Endothelial cell (in vitro differentiated cells): ENCODE data around the gene MITF. TPM values are rescaled to one million over a fixed set of nuclear protein-coding genes. Genes with fewer than 3 reads are reported as not detected.

Experiments
- DNase-seq: peaks from one replicate; pipeline ENCODE4 v3.0.0; 2021; ENCODE audit warnings: low spot score
- H3K27ac Mint-ChIP-seq: one replicate; pipeline ENCODE4 v1.8.0; 2021; ENCODE audit warnings: mixed read lengths, inconsistent platforms; ENCODE audit not compliant: unreplicated experiment
- H3K27me3 Mint-ChIP-seq: one replicate; pipeline ENCODE4 v1.8.0; 2021; ENCODE audit warnings: mild to moderate bottlenecking, moderate library complexity, mixed read lengths, inconsistent platforms; ENCODE audit not compliant: unreplicated experiment
- H3K36me3 Mint-ChIP-seq: one replicate; pipeline ENCODE4 v1.8.0; 2021; ENCODE audit warnings: mild to moderate bottlenecking, low read depth, mixed read lengths, inconsistent platforms; ENCODE audit not compliant: unreplicated experiment
- H3K4me1 Mint-ChIP-seq: one replicate; pipeline ENCODE4 v1.8.0; 2021; ENCODE audit warnings: mild to moderate bottlenecking, mixed read lengths, inconsistent platforms; ENCODE audit not compliant: unreplicated experiment
- H3K4me3 Mint-ChIP-seq: one replicate; pipeline ENCODE4 v1.8.0; 2021; ENCODE audit warnings: mild to moderate bottlenecking, mixed read lengths, inconsistent platforms; ENCODE audit not compliant: unreplicated experiment
- H3K9me3 Mint-ChIP-seq: one replicate; pipeline ENCODE4 v1.8.0; 2021; ENCODE audit warnings: mixed read lengths, inconsistent platforms; ENCODE audit not compliant: unreplicated experiment
- total RNA-seq: library from RNA; stranded (reverse); fragmentation: NEBNext Ultra II Directional; extraction: Animal tissue kit (Norgen Biotek cat#: 25700); gene quantifications from one replicate; pipeline ENCODE4 v1.2.1, GENCODE V29; 2021; ENCODE audit not compliant: unreplicated experiment
- TF ChIP-seq, protein P1 (sequence below): fragments of 200-600 bp; sonication (generic); IDR thresholded peaks from one replicate; pipeline ENCODE4 v1.5.0; 2021; ENCODE audit warnings: antibody characterized with exemption; ENCODE audit not compliant: unreplicated experiment

MITF gene
- total RNA-seq, 1 donor from 2014 or later: 1.7 TPM

DNA sequence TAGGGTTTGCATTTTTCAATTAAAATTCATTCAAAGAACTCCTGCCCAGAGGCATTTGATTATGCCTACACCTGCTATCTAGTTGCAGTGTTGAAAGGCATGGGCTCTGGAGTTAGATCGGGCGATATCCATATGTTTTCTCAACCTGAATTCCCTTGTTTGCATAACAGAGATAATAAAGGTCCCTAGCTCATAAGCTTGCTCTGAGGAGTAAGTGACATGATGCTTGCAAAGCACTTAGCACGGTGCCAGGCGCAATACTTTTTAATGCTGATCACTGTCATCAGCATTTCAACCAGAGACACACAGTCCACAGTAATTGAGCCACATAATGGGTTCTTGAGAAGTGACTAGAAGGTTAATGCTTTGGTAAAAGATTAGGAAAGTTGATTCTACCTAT is 154.0 kb downstream of the MITF start:
- TF ChIP-seq, protein P1, sequence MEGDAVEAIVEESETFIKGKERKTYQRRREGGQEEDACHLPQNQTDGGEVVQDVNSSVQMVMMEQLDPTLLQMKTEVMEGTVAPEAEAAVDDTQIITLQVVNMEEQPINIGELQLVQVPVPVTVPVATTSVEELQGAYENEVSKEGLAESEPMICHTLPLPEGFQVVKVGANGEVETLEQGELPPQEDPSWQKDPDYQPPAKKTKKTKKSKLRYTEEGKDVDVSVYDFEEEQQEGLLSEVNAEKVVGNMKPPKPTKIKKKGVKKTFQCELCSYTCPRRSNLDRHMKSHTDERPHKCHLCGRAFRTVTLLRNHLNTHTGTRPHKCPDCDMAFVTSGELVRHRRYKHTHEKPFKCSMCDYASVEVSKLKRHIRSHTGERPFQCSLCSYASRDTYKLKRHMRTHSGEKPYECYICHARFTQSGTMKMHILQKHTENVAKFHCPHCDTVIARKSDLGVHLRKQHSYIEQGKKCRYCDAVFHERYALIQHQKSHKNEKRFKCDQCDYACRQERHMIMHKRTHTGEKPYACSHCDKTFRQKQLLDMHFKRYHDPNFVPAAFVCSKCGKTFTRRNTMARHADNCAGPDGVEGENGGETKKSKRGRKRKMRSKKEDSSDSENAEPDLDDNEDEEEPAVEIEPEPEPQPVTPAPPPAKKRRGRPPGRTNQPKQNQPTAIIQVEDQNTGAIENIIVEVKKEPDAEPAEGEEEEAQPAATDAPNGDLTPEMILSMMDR: no peak
- no peak overlapping the region for H3K27ac Mint-ChIP-seq
- H3K4me3 Mint-ChIP-seq: no peak overlapping the region
- H3K27me3 Mint-ChIP-seq: no peaks in the 10 kb centered on the region
- no peaks in the 10 kb centered on the region for H3K9me3 Mint-ChIP-seq
- H3K4me1 Mint-ChIP-seq: no peaks in the 10 kb centered on the region
- DNase-seq: no peak
- H3K36me3 Mint-ChIP-seq: no peaks in the 10 kb centered on the region

DNA sequence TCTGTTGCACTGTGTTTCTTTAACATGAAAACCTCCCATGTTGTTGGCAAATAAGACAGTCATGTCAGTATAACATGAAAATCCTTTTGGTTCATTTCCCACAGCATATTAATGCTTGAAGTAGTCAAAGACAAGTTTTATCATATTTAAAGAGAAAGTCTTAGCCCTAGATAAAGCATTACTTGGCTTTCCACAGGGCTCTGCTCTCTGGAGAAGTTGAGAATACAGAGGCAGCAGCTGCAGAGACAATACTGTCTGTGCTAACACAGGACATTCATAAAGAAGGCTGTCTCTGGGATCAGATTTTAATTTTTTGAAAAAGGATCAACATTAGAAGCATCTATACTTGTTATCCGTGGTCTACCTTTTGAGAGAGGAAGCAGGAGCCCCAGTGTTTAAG is 156.8 kb downstream of the MITF start:
- no peaks in the 10 kb centered on the region for H3K36me3 Mint-ChIP-seq
- H3K27ac Mint-ChIP-seq: no peak overlapping the region
- H3K4me3 Mint-ChIP-seq: no peak overlapping the region
- DNase-seq: no peak
- H3K4me1 Mint-ChIP-seq: no peaks in the 10 kb centered on the region
- TF ChIP-seq, protein P1: no peak
- no peaks in the 10 kb centered on the region for H3K9me3 Mint-ChIP-seq
- no peaks in the 10 kb centered on the region for H3K27me3 Mint-ChIP-seq

DNA sequence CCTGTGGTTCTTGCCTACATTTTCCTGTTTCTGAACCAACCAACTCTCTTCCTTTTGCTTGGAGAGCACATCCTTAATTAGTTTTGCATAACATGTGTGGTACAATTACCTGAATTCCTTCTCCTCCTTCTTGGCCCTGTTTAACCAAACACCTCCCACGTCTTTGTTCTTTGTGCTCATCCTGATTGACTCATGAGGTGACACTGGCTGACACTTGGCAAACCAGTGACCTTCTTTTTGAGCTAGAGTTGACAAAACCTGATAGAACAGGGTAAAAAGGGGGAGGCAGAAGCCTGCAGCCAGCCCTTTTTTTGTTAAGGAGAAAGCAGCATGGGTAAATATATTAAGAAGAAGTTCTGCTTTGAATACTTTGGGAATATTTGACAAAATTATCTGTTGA is 161.1 kb downstream of the MITF start:
- Mint-ChIP-seq H3K27me3 (no peaks in the 10 kb centered on the region), H3K36me3 (no peaks in the 10 kb centered on the region), H3K9me3 (no peaks in the 10 kb centered on the region), H3K4me3 (no peak overlapping the region), H3K27ac (no peak overlapping the region), H3K4me1 (no peaks in the 10 kb centered on the region)
- DNase-seq: no peak
- TF ChIP-seq, protein P1: no peak

DNA sequence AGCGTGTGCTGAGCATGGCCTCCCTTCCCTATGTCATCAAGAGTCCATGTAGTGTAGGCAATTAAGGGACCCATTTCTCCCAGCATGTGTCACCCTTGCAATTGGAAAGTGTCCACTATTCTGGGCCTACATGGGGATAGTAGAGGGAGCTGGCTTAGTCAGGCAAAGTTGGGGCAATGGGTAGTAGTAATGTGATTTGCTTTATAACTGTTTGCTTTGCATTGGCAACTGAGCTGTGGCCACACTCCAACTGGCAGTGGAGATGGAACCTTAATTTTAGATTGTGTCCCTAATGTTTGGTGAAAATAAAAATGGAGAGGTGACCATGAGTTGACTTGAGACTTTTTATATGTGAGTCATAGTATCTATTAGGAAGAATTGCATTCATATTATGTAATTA is 162.5 kb downstream of the MITF start:
- no peaks in the 10 kb centered on the region for H3K36me3 Mint-ChIP-seq
- H3K27ac Mint-ChIP-seq: no peak overlapping the region
- no peak for DNase-seq
- H3K9me3 Mint-ChIP-seq: no peaks in the 10 kb centered on the region
- H3K4me3 Mint-ChIP-seq: no peak overlapping the region
- no peaks in the 10 kb centered on the region for H3K27me3 Mint-ChIP-seq
- TF ChIP-seq, protein P1: no peak
- H3K4me1 Mint-ChIP-seq: no peaks in the 10 kb centered on the region

DNA sequence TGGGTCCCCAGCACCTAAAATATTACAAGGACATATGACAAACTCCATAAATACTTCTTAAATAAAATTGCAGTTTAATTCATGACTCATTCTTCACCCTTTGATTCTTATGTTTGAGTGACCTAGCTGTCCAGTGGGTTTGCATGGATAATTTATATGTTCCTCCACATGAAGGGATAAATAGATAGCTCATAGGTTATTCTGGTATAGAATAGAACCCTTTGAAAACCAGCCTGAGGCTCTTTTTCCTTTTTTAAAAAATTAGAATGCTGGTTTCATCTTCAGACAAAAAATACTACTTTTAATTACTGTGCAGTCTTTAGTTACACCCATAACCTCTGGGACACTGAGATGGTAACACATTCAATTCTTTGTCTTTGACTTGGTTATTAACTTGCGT is 163.1 kb downstream of the MITF start:
- no peak for DNase-seq
- TF ChIP-seq, protein P1: no peak
- Mint-ChIP-seq H3K27ac (no peak overlapping the region), H3K4me3 (no peak overlapping the region), H3K9me3 (no peaks in the 10 kb centered on the region), H3K36me3 (no peaks in the 10 kb centered on the region), H3K4me1 (no peaks in the 10 kb centered on the region), H3K27me3 (no peaks in the 10 kb centered on the region)
